HCT116 (cell line): ENCODE measurements around the gene PCDHA2.

Source experiments
- ATF3 ChIP-seq: IDR thresholded peaks from 2 replicates; pipeline ENCODE4 v1.6.1; 2012
- ELF1 ChIP-seq: IDR thresholded peaks from 2 replicates; pipeline ENCODE4 v1.6.1; 2012; ENCODE audit warnings: low read depth, borderline replicate concordance
- EZH2 ChIP-seq: fragments of 200-600 bp; sonication (generic); IDR thresholded peaks from 2 replicates; pipeline ENCODE4 v1.6.1; 2017; ENCODE audit warnings: antibody characterized with exemption, mixed run types
- JUND ChIP-seq: IDR thresholded peaks from 2 replicates; pipeline ENCODE4 v1.6.1; 2012
- MAX ChIP-seq: IDR thresholded peaks from 2 replicates; pipeline ENCODE4 v1.6.1; 2012
- POLR2A ChIP-seq: IDR thresholded peaks from 2 replicates; pipeline ENCODE4 v1.7.0; 2011; ENCODE audit warnings: borderline replicate concordance; ENCODE audit not compliant: insufficient read depth, insufficient read length; ENCODE audit errors: extremely low read depth
- POLR2AphosphoS5 ChIP-seq: IDR thresholded peaks from 2 replicates; pipeline ENCODE4 v1.6.1; 2011; ENCODE audit warnings: mild to moderate bottlenecking, low read depth, low read length, moderate library complexity
- RAD21 ChIP-seq: IDR thresholded peaks from 2 replicates; pipeline ENCODE4 v1.6.1; 2012; ENCODE audit warnings: low read depth, mild to moderate bottlenecking
- REST ChIP-seq: IDR thresholded peaks from 2 replicates; pipeline ENCODE4 v1.6.1; 2012; ENCODE audit warnings: low read depth
- SP1 ChIP-seq: IDR thresholded peaks from 2 replicates; pipeline ENCODE4 v1.6.1; 2012; ENCODE audit warnings: low read depth
- ZNF274 ChIP-seq: fragments of 200-500 bp; sonication (Bioruptor generic); IDR thresholded peaks from 2 replicates; pipeline ENCODE4 v1.6.1; 2014; ENCODE audit warnings: mild to moderate bottlenecking, low read depth, low read length, inconsistent platforms
- TF ChIP-seq, protein P1 (sequence below), 3 experiments: fragments of 200-600 bp in 1 of 3; sonication (generic) in 1 of 3; IDR thresholded peaks in 2 of 3; conservative IDR thresholded peaks in 1 of 3; 2 replicates each; pipeline ENCODE4 v1.5.1; 2012 to 2017; ENCODE audit warnings: low read depth in 2 of 3, low read length in 2 of 3, antibody characterized with exemption in 1 of 3, borderline replicate concordance in 1 of 3, control low read depth in 1 of 3, mild to moderate bottlenecking in 1 of 3, mixed read lengths in 1 of 3, mixed run types in 1 of 3, moderate library complexity in 1 of 3; ENCODE audit not compliant: insufficient read depth in 1 of 3

DNA sequence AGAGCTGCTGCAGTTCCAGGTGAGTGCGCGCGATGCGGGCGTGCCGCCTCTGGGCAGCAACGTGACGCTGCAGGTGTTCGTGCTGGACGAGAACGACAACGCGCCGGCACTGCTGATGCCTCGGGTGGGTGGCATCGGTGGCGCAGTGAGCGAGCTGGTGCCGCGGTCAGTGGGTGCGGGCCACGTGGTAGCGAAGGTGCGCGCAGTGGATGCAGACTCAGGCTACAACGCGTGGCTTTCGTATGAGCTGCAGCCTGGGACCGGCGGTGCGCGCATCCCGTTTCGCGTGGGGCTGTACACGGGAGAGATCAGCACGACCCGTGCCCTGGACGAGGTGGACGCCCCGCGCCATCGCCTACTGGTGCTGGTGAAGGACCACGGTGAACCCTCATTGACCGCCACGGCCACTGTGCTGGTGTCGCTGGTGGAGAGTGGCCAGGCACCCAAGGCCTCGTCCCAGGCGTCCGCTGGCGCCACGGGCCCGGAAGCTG, 8.2 kb downstream of the PCDHA2 start:
- TF ChIP-seq EZH2 (no peak), RAD21 (no peak), POLR2AphosphoS5 (no peak), POLR2A (no peak), REST (no peak), SP1 (no peak), ELF1 (no peak), JUND (no peak), MAX (no peak), ATF3 (no peak), ZNF274 (no peak)
- TF ChIP-seq, protein P1, sequence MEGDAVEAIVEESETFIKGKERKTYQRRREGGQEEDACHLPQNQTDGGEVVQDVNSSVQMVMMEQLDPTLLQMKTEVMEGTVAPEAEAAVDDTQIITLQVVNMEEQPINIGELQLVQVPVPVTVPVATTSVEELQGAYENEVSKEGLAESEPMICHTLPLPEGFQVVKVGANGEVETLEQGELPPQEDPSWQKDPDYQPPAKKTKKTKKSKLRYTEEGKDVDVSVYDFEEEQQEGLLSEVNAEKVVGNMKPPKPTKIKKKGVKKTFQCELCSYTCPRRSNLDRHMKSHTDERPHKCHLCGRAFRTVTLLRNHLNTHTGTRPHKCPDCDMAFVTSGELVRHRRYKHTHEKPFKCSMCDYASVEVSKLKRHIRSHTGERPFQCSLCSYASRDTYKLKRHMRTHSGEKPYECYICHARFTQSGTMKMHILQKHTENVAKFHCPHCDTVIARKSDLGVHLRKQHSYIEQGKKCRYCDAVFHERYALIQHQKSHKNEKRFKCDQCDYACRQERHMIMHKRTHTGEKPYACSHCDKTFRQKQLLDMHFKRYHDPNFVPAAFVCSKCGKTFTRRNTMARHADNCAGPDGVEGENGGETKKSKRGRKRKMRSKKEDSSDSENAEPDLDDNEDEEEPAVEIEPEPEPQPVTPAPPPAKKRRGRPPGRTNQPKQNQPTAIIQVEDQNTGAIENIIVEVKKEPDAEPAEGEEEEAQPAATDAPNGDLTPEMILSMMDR (IDR thresholded peaks at IDR 0.05 in 2 of 3, conservative IDR thresholded peaks at IDR 0.05 in 1 of 3; ENCODE audit: borderline replicate concordance in 1 of 3, insufficient read depth in 1 of 3, low read depth in 2 of 3, low read length in 2 of 3), result no peak
